Keratinocyte (primary cell): Measurements from ENCODE around the gene COL8A1. TPM values are rescaled to one million over a fixed set of nuclear protein-coding genes. Genes with fewer than 3 reads are reported as not detected.

Source experiments
- DNase-seq: peaks from one replicate; pipeline ENCODE4 v3.0.0-alpha.2; 2011; ENCODE audit warnings: low read depth, missing footprints, low spot score
- FAIRE-seq: peaks from 2 replicates; lab custom pipeline; 2011; peaks lifted over from hg19 to GRCh38; lab: Jason Lieb, UNC
- H2AFZ ChIP-seq: 2 replicates; pipeline ENCODE4 v1.6.0; 2012; ENCODE audit warnings: low read length, control low read depth, inconsistent platforms; ENCODE audit not compliant: control insufficient read depth
- H3K27ac ChIP-seq: 2 replicates; pipeline ENCODE4 v1.5.1; 2011; ENCODE audit warnings: low read length; ENCODE audit not compliant: control insufficient read depth, insufficient read depth
- H3K27me3 ChIP-seq: 3 replicates; pipeline ENCODE4 v1.6.0; 2011; ENCODE audit warnings: low read length; ENCODE audit not compliant: control insufficient read depth, insufficient read depth; ENCODE audit errors: extremely low read depth
- H3K36me3 ChIP-seq, 2 experiments: 2 replicates in 1 of 2; 3 replicates in 1 of 2; pipeline ENCODE4 v1.5.1; 2011; ENCODE audit warnings: low read length in 2 of 2, mild to moderate bottlenecking in 1 of 2; ENCODE audit not compliant: control insufficient read depth in 2 of 2, insufficient read depth in 2 of 2; ENCODE audit errors: extremely low read depth in 1 of 2
- H3K4me1 ChIP-seq: 3 replicates; pipeline ENCODE4 v1.5.1; 2011; ENCODE audit warnings: low read length; ENCODE audit not compliant: control insufficient read depth, insufficient read depth; ENCODE audit errors: extremely low read depth
- H3K4me2 ChIP-seq: 3 replicates; pipeline ENCODE4 v1.6.0; 2011; ENCODE audit warnings: low read depth, low read length; ENCODE audit not compliant: control insufficient read depth, insufficient read depth; ENCODE audit errors: extremely low read depth
- H3K4me3 ChIP-seq, 3 experiments: fragments of 200-600 bp in 1 of 3; sonication (generic) in 1 of 3; 2 replicates in 2 of 3; 3 replicates in 1 of 3; pipeline ENCODE4 v1.5.1; 2011 to 2016; ENCODE audit warnings: low read length in 3 of 3, mild to moderate bottlenecking in 3 of 3, control low read depth in 2 of 3, inconsistent platforms in 1 of 3, low read depth in 1 of 3, mixed read lengths in 1 of 3, mixed run types in 1 of 3, moderate library complexity in 1 of 3; ENCODE audit not compliant: control insufficient read depth in 2 of 3, insufficient read depth in 2 of 3; ENCODE audit errors: extremely low read depth in 1 of 3
- H3K79me2 ChIP-seq: 2 replicates; pipeline ENCODE4 v1.6.0; 2012; ENCODE audit warnings: low read length; ENCODE audit not compliant: control insufficient read depth, insufficient read depth
- H3K9ac ChIP-seq: 3 replicates; pipeline ENCODE4 v1.6.0; 2011; ENCODE audit warnings: low read length; ENCODE audit not compliant: control insufficient read depth, insufficient read depth; ENCODE audit errors: extremely low read depth
- H3K9me1 ChIP-seq: 3 replicates; pipeline ENCODE4 v1.6.0; 2011; ENCODE audit warnings: low read length; ENCODE audit not compliant: control insufficient read depth, insufficient read depth; ENCODE audit errors: extremely low read depth
- H3K9me3 ChIP-seq: 2 replicates; pipeline ENCODE4 v1.5.1; 2012; ENCODE audit warnings: low read depth, low read length; ENCODE audit not compliant: control insufficient read depth
- H4K20me1 ChIP-seq: 3 replicates; pipeline ENCODE4 v1.6.0; 2011; ENCODE audit warnings: low read length; ENCODE audit not compliant: control insufficient read depth, insufficient read depth; ENCODE audit errors: extremely low read depth
- CTCF ChIP-seq, 3 experiments: IDR thresholded peaks in 1 of 3; conservative IDR thresholded peaks in 1 of 3; optimal IDR thresholded peaks in 1 of 3; 2 replicates in 2 of 3; 3 replicates in 1 of 3; pipeline versions ENCODE3 to v1.5.1; 2011; ENCODE audit warnings: low read length in 3 of 3, mild to moderate bottlenecking in 3 of 3, moderate library complexity in 2 of 3, control low read depth in 1 of 3, inconsistent platforms in 1 of 3; ENCODE audit not compliant: insufficient read depth in 2 of 3; ENCODE audit errors: extremely low read depth in 1 of 3
- EZH2 ChIP-seq: IDR thresholded peaks from one replicate; pipeline ENCODE4 v1.6.1; 2012; ENCODE audit warnings: inconsistent platforms, mild to moderate bottlenecking, low read length, moderate library complexity
- dilution Hi-C: fragments of 300-500 bp; cut with MboI; formaldehyde crosslinking; loops from one replicate; pipeline ENCODE4 v1.7.0; 2020; ENCODE audit warnings: low sequenced_read_pairs; ENCODE audit not compliant: extremely low pct_ligation_motif_present
- polyA plus RNA-seq, 5 experiments: library from polyadenylated mRNA; depleted of rRNA in 3 of 5; stranded (reverse) in 3 of 5; stranded (forward) in 1 of 5; unstranded in 1 of 5; fragments of >200 nt; gene quantifications; 1 replicate in 1 of 5; 2 replicates in 3 of 5; 3 replicates in 1 of 5; pipeline versions ENCODE4 v1.2.1 to v1.2.3, GENCODE V29; 2011 to 2012; ENCODE audit warnings: missing spikeins in 2 of 5, low read depth in 1 of 5, low replicate concordance in 1 of 5

COL8A1 gene
- polyA plus RNA-seq, 1 donor (not counting 4 experiments of a cell fraction or from before 2014, with no cell fraction given), result 102 TPM

- Histone ChIP-seq H3K4me3 (no peak overlapping the region), H4K20me1 (no peaks in the 10 kb centered on the region), H3K4me2 (peak overlapping the region; percentile 19), H3K27ac (no peak overlapping the region), H3K4me1 (peaks cover 24% of the 10 kb centered on the region), H3K36me3 (peaks cover 0 to 6% of the 10 kb centered on the region in 2 experiments), H2AFZ (no peak overlapping the region), H3K27me3 (no peaks in the 10 kb centered on the region), H3K9me3 (no peaks in the 10 kb centered on the region), H3K9ac (no peak overlapping the region), H3K79me2 (no peaks in the 10 kb centered on the region), H3K9me1 (peaks cover 2% of the 10 kb centered on the region)
- TF ChIP-seq CTCF (optimal IDR thresholded peaks at IDR 0.05 in 1 of 3, IDR thresholded peaks at IDR 0.05 in 1 of 3, conservative IDR thresholded peaks at IDR 0.05 in 1 of 3; ENCODE audit: extremely low read depth in 1 of 3, insufficient read depth in 2 of 3, low read length in 3 of 3) (no peak), EZH2 (no peak)
- DNase-seq (peak; percentile 45), FAIRE-seq (peak; percentile 63)
- dilution Hi-C loops, result no loop called here
Measured at GRCh38 chr3:99776516-99777209, 138.3 kb downstream of the COL8A1 start.

- H3K4me1 ChIP-seq, result peaks cover 24% of the 10 kb centered on the region
- dilution Hi-C loops, result no loop called here
- no peaks in the 10 kb centered on the region for H3K27me3 ChIP-seq
- H4K20me1 ChIP-seq, result no peaks in the 10 kb centered on the region
- H3K36me3 ChIP-seq, result peaks cover 0 to 6% of the 10 kb centered on the region in 2 experiments
- H3K27ac ChIP-seq, result no peak overlapping the region
- H3K4me3 ChIP-seq, result no peak overlapping the region
- DNase-seq (no peak), FAIRE-seq (no peak)
- H3K9me1 ChIP-seq, result peaks cover 2% of the 10 kb centered on the region
- no peaks in the 10 kb centered on the region for H3K9me3 ChIP-seq
- H3K4me2 ChIP-seq, result no peak overlapping the region
- no peaks in the 10 kb centered on the region for H3K79me2 ChIP-seq
- no peak for TF ChIP-seq CTCF (optimal IDR thresholded peaks at IDR 0.05 in 1 of 3, IDR thresholded peaks at IDR 0.05 in 1 of 3, conservative IDR thresholded peaks at IDR 0.05 in 1 of 3; ENCODE audit: extremely low read depth in 1 of 3, insufficient read depth in 2 of 3, low read length in 3 of 3)
- TF ChIP-seq EZH2, result no peak
- no peak overlapping the region for H3K9ac ChIP-seq
- no peak overlapping the region for H2AFZ ChIP-seq
Measured at GRCh38 chr3:99777210-99777549, 138.8 kb downstream of the COL8A1 start.
